Stomach (tissue), 9 donors: ENCODE results near the gene MYZAP. TPM values are rescaled to one million over a fixed set of nuclear protein-coding genes. Genes with fewer than 3 reads are reported as not detected.
A peak's percentile ranks its signal among the peaks of the same experiment; 100 is the strongest.

ENCODE experiments used
- DNase-seq, 2 donors: peaks; one replicate each; pipeline versions ENCODE4 v3.0.0 to v3.0.0-alpha.2; 2013 to 2019
- H3K27ac ChIP-seq, 5 donors: fragments of 200-600 bp in 4 of 5; sonication (generic) in 4 of 5; one replicate each; pipeline ENCODE4 v1.5.1; 2013 to 2019; ENCODE audit warnings: mild to moderate bottlenecking in 1 of 5, moderate library complexity in 1 of 5
- H3K27me3 ChIP-seq, 3 donors: fragments of 200-600 bp; sonication (generic); one replicate each; pipeline ENCODE4 v1.5.1; 2017 to 2019; ENCODE audit warnings: mixed run types in 1 of 3
- H3K36me3 ChIP-seq, 4 donors: fragments of 200-600 bp; sonication (generic); 1 replicate in 3 of 4; 2 replicates in 1 of 4; pipeline ENCODE4 v1.5.1; 2016 to 2019
- H3K4me1 ChIP-seq, 4 donors: fragments of 200-600 bp; sonication (generic); one replicate each; pipeline ENCODE4 v1.5.1; 2016 to 2019
- H3K4me3 ChIP-seq, 4 donors: fragments of 200-600 bp; sonication (generic) in 3 of 4; one replicate each; pipeline ENCODE4 v1.5.1; 2016 to 2019; ENCODE audit warnings: mild to moderate bottlenecking in 1 of 4
- H3K9me3 ChIP-seq, 4 donors: fragments of 200-600 bp; sonication (generic); one replicate each; pipeline ENCODE4 v1.5.1; 2016 to 2019
- EP300 ChIP-seq: sonication (generic); formaldehyde crosslinking; IDR thresholded peaks from one replicate; pipeline ENCODE4 v1.6.1; 2017; ENCODE audit warnings: antibody characterized with exemption
- POLR2A ChIP-seq, 4 donors: fragments of 450-650 bp; IDR thresholded peaks; one replicate each; pipeline ENCODE4 v1.6.1; 2016; ENCODE audit warnings: antibody characterized with exemption in 4 of 4, control low read depth in 2 of 4, mild to moderate bottlenecking in 1 of 4, moderate library complexity in 1 of 4
- POLR2AphosphoS5 ChIP-seq, 3 donors: sonication (generic); formaldehyde crosslinking; IDR thresholded peaks; one replicate each; pipeline ENCODE4 v1.6.1; 2016; ENCODE audit warnings: antibody characterized with exemption in 3 of 3
- WGBS, 5 donors: extraction: QIAGEN DNeasy Blood & Tissue Kit in 3 of 5; methylation state at CpG; one replicate each; pipeline versions ENCODE4 v1.1.5 to v1.1.7; 2013 to 2018; 5-methylcytosine and 5-hydroxymethylcytosine counted together
- intact Hi-C: fragments of 100-400 bp; cut with DNase I; formaldehyde crosslinking; loops from one replicate; pipeline ENCODE4 v1.15.1; 2023; ENCODE audit warnings: low total_unique reads
- polyA plus RNA-seq, 3 donors: library from polyadenylated mRNA; stranded (reverse); fragments of 200-250 nt; gene quantifications; one replicate each; pipeline ENCODE4 v1.2.3, GENCODE V29; 2013
- total RNA-seq, 5 donors: library from RNA; depleted of rRNA; stranded (reverse); fragments of >200 nt; gene quantifications; one replicate each; pipeline versions ENCODE4 v1.1.0 to v1.2.3, GENCODE V29; 2014 to 2016
- TF ChIP-seq, protein P1 (sequence below), 7 experiments: fragments of 450-650 bp in 4 of 7; fragments of 200-600 bp in 3 of 7; sonication (generic) in 3 of 7; IDR thresholded peaks; one replicate each; pipeline ENCODE4 v1.5.1; 2016 to 2019; ENCODE audit warnings: antibody characterized with exemption in 7 of 7, control low read depth in 2 of 7, mild to moderate bottlenecking in 1 of 7
- donor health status: healthy with polysubstance abuse.
- donor health status: Bipolar disorder and iron deficiency.
- donor health status: healthy.

Gene MYZAP
- total and polyA plus RNA-seq, 8 donors = 9.4 to 59.8 (median 20.9) TPM; not detected in 1

DNA sequence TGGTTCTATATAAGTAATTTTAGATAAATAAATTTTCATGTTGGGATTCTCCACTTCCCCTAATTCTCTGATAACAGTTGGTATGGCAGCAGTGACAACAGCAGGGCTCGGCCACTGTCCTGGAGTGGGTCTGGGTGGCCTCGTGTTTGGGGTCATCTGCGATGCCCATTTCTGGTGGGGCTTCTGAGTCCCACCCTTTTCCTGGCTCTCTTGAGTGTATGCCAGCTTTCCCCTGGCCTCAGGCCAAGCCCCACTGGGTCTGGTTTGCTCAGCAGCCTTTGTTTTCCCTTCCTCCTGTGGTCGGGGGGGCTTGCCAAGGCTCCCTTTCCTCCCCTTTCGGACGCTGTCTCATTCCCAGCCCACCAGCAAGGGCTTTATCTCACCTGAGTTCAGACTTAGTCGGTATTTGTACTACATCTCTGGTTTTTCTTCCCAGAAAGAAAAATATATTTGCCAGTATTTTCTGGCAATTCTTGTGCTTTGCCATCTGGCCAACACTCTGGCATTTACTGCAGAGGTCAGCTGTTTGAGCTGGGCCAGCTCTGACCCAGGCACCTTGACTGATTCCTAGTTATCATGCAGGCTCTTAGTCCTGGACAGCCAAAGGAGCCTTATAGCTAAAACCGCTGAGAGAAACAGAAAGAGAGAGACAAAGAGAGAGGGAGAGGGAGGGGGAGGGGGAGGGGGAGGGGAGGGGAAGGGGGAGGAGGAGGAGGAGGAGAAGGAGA lies 35.2 kb downstream of the MYZAP start:
- Histone ChIP-seq H3K27ac (peak overlapping the region in 1 of 5 donors; percentile 30), H3K4me1 (peaks cover 0 to 13% (median 2%) of the 10 kb centered on the region in 4 donors), H3K4me3 (no peak overlapping the region), H3K27me3 (no peaks in the 10 kb centered on the region), H3K9me3 (no peaks in the 10 kb centered on the region), H3K36me3 (peaks cover 0 to 58% (median 48%) of the 10 kb centered on the region in 4 donors)
- intact Hi-C loops = no loop called here
- DNase-seq = peak in 1 of 2 donors; percentile 47
- 37 to 48% (median 42%) methylated on average over 8 of the region's 8 CpGs for WGBS, 5 donors
- TF ChIP-seq, protein P1, sequence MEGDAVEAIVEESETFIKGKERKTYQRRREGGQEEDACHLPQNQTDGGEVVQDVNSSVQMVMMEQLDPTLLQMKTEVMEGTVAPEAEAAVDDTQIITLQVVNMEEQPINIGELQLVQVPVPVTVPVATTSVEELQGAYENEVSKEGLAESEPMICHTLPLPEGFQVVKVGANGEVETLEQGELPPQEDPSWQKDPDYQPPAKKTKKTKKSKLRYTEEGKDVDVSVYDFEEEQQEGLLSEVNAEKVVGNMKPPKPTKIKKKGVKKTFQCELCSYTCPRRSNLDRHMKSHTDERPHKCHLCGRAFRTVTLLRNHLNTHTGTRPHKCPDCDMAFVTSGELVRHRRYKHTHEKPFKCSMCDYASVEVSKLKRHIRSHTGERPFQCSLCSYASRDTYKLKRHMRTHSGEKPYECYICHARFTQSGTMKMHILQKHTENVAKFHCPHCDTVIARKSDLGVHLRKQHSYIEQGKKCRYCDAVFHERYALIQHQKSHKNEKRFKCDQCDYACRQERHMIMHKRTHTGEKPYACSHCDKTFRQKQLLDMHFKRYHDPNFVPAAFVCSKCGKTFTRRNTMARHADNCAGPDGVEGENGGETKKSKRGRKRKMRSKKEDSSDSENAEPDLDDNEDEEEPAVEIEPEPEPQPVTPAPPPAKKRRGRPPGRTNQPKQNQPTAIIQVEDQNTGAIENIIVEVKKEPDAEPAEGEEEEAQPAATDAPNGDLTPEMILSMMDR (IDR thresholded peaks at IDR 0.05) = no peak
- TF ChIP-seq POLR2AphosphoS5 (IDR thresholded peaks at IDR 0.05) = no peak
- no peak for TF ChIP-seq EP300
- TF ChIP-seq POLR2A (IDR thresholded peaks at IDR 0.05) = no peak

DNA sequence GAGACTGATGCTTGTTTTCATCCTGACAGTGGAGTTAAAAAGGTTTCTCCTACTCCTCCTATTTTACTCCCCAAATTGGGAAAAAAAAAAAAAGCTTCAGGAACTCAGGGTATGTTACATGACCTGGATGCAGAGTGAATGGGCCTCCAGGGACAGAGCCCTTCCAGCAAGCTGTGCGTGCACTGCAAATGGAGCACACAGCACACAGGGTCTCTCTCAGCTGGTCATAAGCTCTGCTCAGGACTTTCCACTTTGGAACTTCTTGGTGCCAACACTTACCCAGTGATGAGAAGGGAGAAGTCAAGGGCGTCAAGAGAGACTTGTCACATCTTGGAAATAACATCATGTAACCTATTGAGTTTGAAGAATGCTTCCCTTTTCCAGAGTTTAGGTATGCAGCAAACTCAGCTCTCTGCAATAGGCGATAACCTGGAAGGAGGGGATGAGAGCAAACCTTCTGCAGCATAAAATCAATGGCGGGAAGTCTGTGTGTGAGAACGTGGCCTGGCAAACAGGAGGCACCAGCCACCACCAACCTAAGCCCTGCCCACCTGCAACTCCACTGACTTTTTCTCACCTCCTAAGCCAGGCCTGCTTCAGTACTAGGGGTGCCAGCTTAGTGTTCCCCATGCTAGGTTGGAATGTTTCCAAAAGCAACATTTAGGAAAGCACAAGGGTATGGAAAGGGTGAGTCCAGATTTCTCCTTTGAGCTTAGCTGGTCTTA lies 39.8 kb downstream of the MYZAP start:
- H3K9me3 ChIP-seq = no peaks in the 10 kb centered on the region

DNA sequence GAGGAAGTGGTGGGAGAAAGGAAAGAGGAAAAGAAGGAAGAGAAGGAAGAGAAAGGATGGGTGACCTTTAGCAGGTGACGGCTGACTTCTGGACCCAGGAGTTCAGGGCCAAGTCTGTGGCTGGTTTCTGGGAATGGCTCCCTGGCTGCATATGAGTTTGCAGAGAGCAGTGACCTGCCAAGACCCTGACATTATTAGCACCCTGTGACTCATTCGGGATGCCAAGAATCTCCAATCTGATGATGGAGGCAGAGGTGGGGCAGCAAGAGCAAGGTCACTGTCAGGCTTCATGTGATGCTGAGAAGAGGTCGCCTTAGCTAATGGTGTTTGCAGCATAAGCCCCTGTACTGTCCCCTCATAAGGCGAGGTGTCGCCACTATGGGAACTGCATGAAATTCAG lies 42.6 kb downstream of the MYZAP start:
- WGBS, 5 donors = 87 to 94% (median 91%) methylated on average over 5 of the region's 5 CpGs
- Histone ChIP-seq H3K36me3 (peaks cover 15 to 81% (median 66%) of the 10 kb centered on the region in 4 donors), H3K27ac (peak overlapping the region in 2 of 5 donors; percentile 53 to 71)

More for the DNA sequence above, 39.8 kb downstream of the MYZAP start:
- Histone ChIP-seq H3K27me3 (no peaks in the 10 kb centered on the region), H3K4me3 (no peak overlapping the region), H3K27ac (no peak overlapping the region), H3K4me1 (peaks cover 0 to 27% (median 22%) of the 10 kb centered on the region in 4 donors), H3K36me3 (peaks cover 8 to 65% (median 51%) of the 10 kb centered on the region in 4 donors)
- TF ChIP-seq, protein P1 (IDR thresholded peaks at IDR 0.05) = no peak
- TF ChIP-seq POLR2AphosphoS5 (IDR thresholded peaks at IDR 0.05) (no peak), EP300 (no peak), POLR2A (IDR thresholded peaks at IDR 0.05) (no peak)
- 71 to 79% (median 74%) methylated on average over 5 of the region's 5 CpGs for WGBS, 5 donors
- intact Hi-C loops = no loop called here
- no peak for DNase-seq

More for the DNA sequence above, 42.6 kb downstream of the MYZAP start:
- no peaks in the 10 kb centered on the region for H3K9me3 ChIP-seq
- H3K4me1 ChIP-seq = peaks cover 0 to 22% (median 20%) of the 10 kb centered on the region in 4 donors
- H3K4me3 ChIP-seq = no peak overlapping the region
- DNase-seq = no peak
- intact Hi-C loops = no loop called here
- TF ChIP-seq, protein P1 (IDR thresholded peaks at IDR 0.05) = no peak
- TF ChIP-seq POLR2A (IDR thresholded peaks at IDR 0.05) (no peak), EP300 (no peak), POLR2AphosphoS5 (IDR thresholded peaks at IDR 0.05) (no peak)
- no peaks in the 10 kb centered on the region for H3K27me3 ChIP-seq
